ENCODE data around the gene ALPI.

- TF ChIP-seq CTCF (conservative IDR thresholded peaks at IDR 0.05; ENCODE audit: low read length) (no peak), EZH2phosphoT487 (IDR thresholded peaks at IDR 0.05; ENCODE audit: borderline replicate concordance, low read depth, low read length) (no peak)
Observed at GRCh38 chr2:232501331-232501771, 45.4 kb downstream of the ALPI start.

All from OCI-LY7 (cell line).